H9 (cell line): ENCODE results near the gene ZMPSTE24. TPM values are rescaled to one million over a fixed set of nuclear protein-coding genes. Genes with fewer than 3 reads are reported as not detected.
"Not testable (repeated sequence)": the region's sequence is repeated elsewhere in the genome, so short reads cannot be mapped to it uniquely, and the experiment has no call there.

Source experiments
- DNase-seq: peaks from one replicate; pipeline ENCODE4 v3.0.0-alpha.2; 2017
- H2AFZ ChIP-seq: one replicate; pipeline ENCODE4 v1.6.1; 2013; ENCODE audit warnings: mild to moderate bottlenecking, low read length, control low read depth, moderate library complexity
- H2AK5ac ChIP-seq: 2 replicates; pipeline ENCODE4 v1.6.1; 2013; ENCODE audit warnings: low read length, control low read depth, mixed read lengths; ENCODE audit not compliant: insufficient read length
- H2BK120ac ChIP-seq: one replicate; pipeline ENCODE4 v1.6.1; 2013; ENCODE audit warnings: low read depth, mild to moderate bottlenecking, low read length, control low read depth, inconsistent platforms; ENCODE audit not compliant: poor library complexity, severe bottlenecking
- H2BK12ac ChIP-seq: 2 replicates; pipeline ENCODE4 v1.6.1; 2013; ENCODE audit warnings: low read length, control low read depth, mixed read lengths, low read depth; ENCODE audit not compliant: insufficient read length
- H2BK15ac ChIP-seq: 2 replicates; pipeline ENCODE4 v1.6.1; 2013; ENCODE audit warnings: low read depth, low read length, control low read depth
- H2BK20ac ChIP-seq: one replicate; pipeline ENCODE4 v1.6.1; 2013; ENCODE audit warnings: low read depth, mild to moderate bottlenecking, low read length, control low read depth, inconsistent platforms; ENCODE audit not compliant: poor library complexity, severe bottlenecking
- H2BK5ac ChIP-seq: 2 replicates; pipeline ENCODE4 v1.6.1; 2013; ENCODE audit warnings: low read length, control low read depth, mixed read lengths; ENCODE audit not compliant: insufficient read length
- H3K14ac ChIP-seq: 2 replicates; pipeline ENCODE4 v1.6.1; 2013; ENCODE audit warnings: low read length, control low read depth; ENCODE audit not compliant: insufficient read depth
- H3K18ac ChIP-seq: 2 replicates; pipeline ENCODE4 v1.6.1; 2013; ENCODE audit warnings: low read depth, mild to moderate bottlenecking, mixed read lengths, low read length, control low read depth; ENCODE audit not compliant: insufficient read length
- H3K23ac ChIP-seq: 2 replicates; pipeline ENCODE4 v1.6.1; 2013; ENCODE audit warnings: low read length, control low read depth, mixed read lengths, low read depth; ENCODE audit not compliant: insufficient read length
- H3K23me2 ChIP-seq: 2 replicates; pipeline ENCODE4 v1.6.1; 2013; ENCODE audit warnings: low read depth, mild to moderate bottlenecking, mixed read lengths, low read length, control low read depth; ENCODE audit not compliant: insufficient read length, poor library complexity, severe bottlenecking
- H3K27ac ChIP-seq: 2 replicates; pipeline ENCODE4 v1.5.1; 2013; ENCODE audit warnings: low read length, control low read depth, mixed read lengths, low read depth; ENCODE audit not compliant: insufficient read length
- H3K27me3 ChIP-seq: 2 replicates; pipeline ENCODE4 v1.6.1; 2013; ENCODE audit warnings: low read length, control low read depth, inconsistent platforms; ENCODE audit not compliant: insufficient read depth
- H3K4ac ChIP-seq: 2 replicates; pipeline ENCODE4 v1.6.1; 2013; ENCODE audit warnings: low read depth, mild to moderate bottlenecking, control low read depth, inconsistent platforms, low read length, moderate library complexity
- H3K4me1 ChIP-seq: 2 replicates; pipeline ENCODE4 v1.6.1; 2013; ENCODE audit warnings: low read length, control low read depth, inconsistent platforms; ENCODE audit not compliant: insufficient read depth
- H3K4me2 ChIP-seq: 2 replicates; pipeline ENCODE4 v1.6.1; 2013; ENCODE audit warnings: low read length, control low read depth, mixed read lengths; ENCODE audit not compliant: insufficient read length, insufficient read depth
- H3K56ac ChIP-seq: 2 replicates; pipeline ENCODE4 v1.6.1; 2013; ENCODE audit warnings: low read depth, mild to moderate bottlenecking, mixed read lengths, low read length, control low read depth; ENCODE audit not compliant: insufficient read length
- H3K79me1 ChIP-seq: 2 replicates; pipeline ENCODE4 v1.6.1; 2013; ENCODE audit warnings: low read depth, mild to moderate bottlenecking, moderate library complexity, low read length, control low read depth, inconsistent platforms; ENCODE audit not compliant: insufficient read depth, poor library complexity, severe bottlenecking
- H3K79me2 ChIP-seq: 2 replicates; pipeline ENCODE4 v1.6.1; 2013; ENCODE audit warnings: low read length, control low read depth, inconsistent platforms; ENCODE audit not compliant: insufficient read depth
- H3K9ac ChIP-seq: 2 replicates; pipeline ENCODE4 v1.6.1; 2013; ENCODE audit warnings: low read length, control low read depth, mixed read lengths; ENCODE audit not compliant: insufficient read length; ENCODE audit errors: extremely low read depth
- H3K9me3 ChIP-seq: one replicate; pipeline ENCODE4 v1.6.1; 2013; ENCODE audit warnings: low read depth, low read length, inconsistent platforms; ENCODE audit not compliant: control insufficient read depth
- H3T11ph ChIP-seq: one replicate; pipeline ENCODE4 v1.6.1; 2013; ENCODE audit warnings: mild to moderate bottlenecking, low read length, control low read depth, inconsistent platforms
- H4K20me1 ChIP-seq: one replicate; pipeline ENCODE4 v1.6.1; 2013; ENCODE audit not compliant: control insufficient read depth, insufficient read length, insufficient read depth
- H4K5ac ChIP-seq: 2 replicates; pipeline ENCODE4 v1.6.1; 2013; ENCODE audit warnings: low read depth, mild to moderate bottlenecking, mixed read lengths, low read length, control low read depth; ENCODE audit not compliant: insufficient read length
- H4K8ac ChIP-seq: replicated peaks from 2 replicates; pipeline ENCODE4 v1.6.1; 2013; ENCODE audit warnings: low read length, control low read depth, mixed read lengths, low read depth; ENCODE audit not compliant: insufficient read length
- H4K91ac ChIP-seq: 2 replicates; pipeline ENCODE4 v1.6.1; 2013; ENCODE audit warnings: low read depth, mild to moderate bottlenecking, moderate library complexity, mixed read lengths, low read length, control low read depth; ENCODE audit not compliant: insufficient read length
- H3K27ac Mint-ChIP-seq, 3 experiments: 2 replicates in 2 of 3; 3 replicates in 1 of 3; pipeline ENCODE4 v1.8.0; 2020 to 2021; ENCODE audit warnings: mixed read lengths in 3 of 3, mild to moderate bottlenecking in 1 of 3, moderate library complexity in 1 of 3
- H3K27me3 Mint-ChIP-seq: 2 replicates; pipeline ENCODE4 v1.8.0; 2021; ENCODE audit warnings: low read depth, mild to moderate bottlenecking, moderate library complexity, mixed read lengths
- H3K36me3 Mint-ChIP-seq, 3 experiments: 2 replicates in 2 of 3; 3 replicates in 1 of 3; pipeline ENCODE4 v1.8.0; 2020 to 2021; ENCODE audit warnings: low read depth in 3 of 3, mixed read lengths in 3 of 3; ENCODE audit not compliant: insufficient read depth in 1 of 3
- H3K4me1 Mint-ChIP-seq, 2 experiments: 2 replicates each; pipeline ENCODE4 v1.8.0; 2020; ENCODE audit warnings: mixed read lengths in 2 of 2
- H3K4me3 Mint-ChIP-seq, 2 experiments: 2 replicates in 1 of 2; 3 replicates in 1 of 2; pipeline ENCODE4 v1.8.0; 2020 to 2021; ENCODE audit warnings: mild to moderate bottlenecking in 2 of 2, mixed read lengths in 2 of 2, moderate library complexity in 1 of 2
- H3K9me3 Mint-ChIP-seq, 2 experiments: 2 replicates in 1 of 2; 3 replicates in 1 of 2; pipeline ENCODE4 v1.8.0; 2020; ENCODE audit warnings: mild to moderate bottlenecking in 2 of 2, mixed read lengths in 2 of 2, moderate library complexity in 1 of 2
- WGBS: extraction: QIAGEN DNeasy Blood & Tissue Kit; methylation state at CpG from one replicate; pipeline ENCODE4 v1.1.7; 2013; ENCODE audit warnings: missing lambda C conversion rate, low lambda C conversion rate, mixed read lengths; ENCODE audit not compliant: insufficient read length; ENCODE audit errors: extremely low coverage; 5-methylcytosine and 5-hydroxymethylcytosine counted together
- total RNA-seq: library from RNA; stranded (reverse); gene quantifications from 2 replicates; pipeline ENCODE4 v1.2.1, GENCODE V29; 2021
- TF ChIP-seq, protein P1 (sequence below): fragments of 200-600 bp; sonication (generic); conservative IDR thresholded peaks from 3 replicates; pipeline ENCODE4 v1.8.0; 2021; ENCODE audit warnings: antibody characterized with exemption, mild to moderate bottlenecking

ZMPSTE24 gene
- total RNA-seq, 1 experiment from 2014 or later = 47.6 TPM

DNA sequence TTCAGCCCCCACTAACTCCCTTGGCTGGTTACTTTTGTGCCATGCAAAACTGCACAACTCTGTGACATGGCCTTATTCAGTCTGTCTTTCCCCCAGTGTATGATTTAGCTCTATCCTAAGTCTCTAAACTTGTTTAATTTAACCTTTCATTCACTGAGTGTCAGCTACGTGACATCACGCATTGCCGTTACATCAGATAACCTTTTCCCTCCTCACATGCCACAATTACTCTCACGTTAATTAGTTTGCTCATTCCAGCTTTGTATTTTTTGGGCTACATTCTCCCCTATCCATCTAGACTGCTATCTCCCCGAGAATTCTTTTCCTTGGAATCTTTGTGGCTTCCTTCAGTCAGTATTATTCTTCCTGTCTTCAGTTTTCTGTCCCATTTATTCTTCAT, 39.7 kb upstream of the ZMPSTE24 start:
- Histone ChIP-seq H2AFZ (no peak overlapping the region), H3K23me2 (no peaks in the 10 kb centered on the region), H4K8ac (no peak overlapping the region), H2BK12ac (no peak overlapping the region), H3K79me1 (no peaks in the 10 kb centered on the region), H2BK20ac (no peak overlapping the region), H2BK15ac (no peak overlapping the region), H3K18ac (no peak overlapping the region), H3T11ph (no peak overlapping the region), H2AK5ac (no peak overlapping the region), H3K27ac (no peak overlapping the region), H4K91ac (no peak overlapping the region), H3K4me1 (no peaks in the 10 kb centered on the region), H2BK5ac (no peak overlapping the region), H3K4ac (no peak overlapping the region), H3K14ac (no peak overlapping the region), H4K20me1 (no peaks in the 10 kb centered on the region), H3K56ac (no peak overlapping the region), H3K23ac (no peak overlapping the region), H3K79me2 (no peaks in the 10 kb centered on the region), H3K9me3 (no peaks in the 10 kb centered on the region), H3K27me3 (no peaks in the 10 kb centered on the region), H4K5ac (no peak overlapping the region), H3K4me2 (no peak overlapping the region), H3K9ac (no peak overlapping the region), H2BK120ac (no peak overlapping the region)
- Mint-ChIP-seq H3K27ac (peak overlapping the region in 2 of 3 experiments; percentile 32 to 41; a peak in 3 of 7 replicates), H3K36me3 (peaks cover 0 to 14% (median 1%) of the 10 kb centered on the region in 3 experiments; a peak in 3 of 7 replicates), H3K4me1 (no peaks in the 10 kb centered on the region), H3K4me3 (no peak overlapping the region), H3K9me3 (no peaks in the 10 kb centered on the region), H3K27me3 (no peaks in the 10 kb centered on the region)
- WGBS = no CpG with 5 or more reads among the region's 5 CpGs
- DNase-seq = no peak
- TF ChIP-seq, protein P1, sequence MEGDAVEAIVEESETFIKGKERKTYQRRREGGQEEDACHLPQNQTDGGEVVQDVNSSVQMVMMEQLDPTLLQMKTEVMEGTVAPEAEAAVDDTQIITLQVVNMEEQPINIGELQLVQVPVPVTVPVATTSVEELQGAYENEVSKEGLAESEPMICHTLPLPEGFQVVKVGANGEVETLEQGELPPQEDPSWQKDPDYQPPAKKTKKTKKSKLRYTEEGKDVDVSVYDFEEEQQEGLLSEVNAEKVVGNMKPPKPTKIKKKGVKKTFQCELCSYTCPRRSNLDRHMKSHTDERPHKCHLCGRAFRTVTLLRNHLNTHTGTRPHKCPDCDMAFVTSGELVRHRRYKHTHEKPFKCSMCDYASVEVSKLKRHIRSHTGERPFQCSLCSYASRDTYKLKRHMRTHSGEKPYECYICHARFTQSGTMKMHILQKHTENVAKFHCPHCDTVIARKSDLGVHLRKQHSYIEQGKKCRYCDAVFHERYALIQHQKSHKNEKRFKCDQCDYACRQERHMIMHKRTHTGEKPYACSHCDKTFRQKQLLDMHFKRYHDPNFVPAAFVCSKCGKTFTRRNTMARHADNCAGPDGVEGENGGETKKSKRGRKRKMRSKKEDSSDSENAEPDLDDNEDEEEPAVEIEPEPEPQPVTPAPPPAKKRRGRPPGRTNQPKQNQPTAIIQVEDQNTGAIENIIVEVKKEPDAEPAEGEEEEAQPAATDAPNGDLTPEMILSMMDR = no peak

GRCh38 chr1:40221471-40221905, 36.5 kb upstream of the ZMPSTE24 start:
- DNase-seq, H4K5ac ChIP-seq, H2BK12ac ChIP-seq, H3K4me2 ChIP-seq, H3K23ac ChIP-seq, H4K8ac ChIP-seq, H3K14ac ChIP-seq, H3K4me1 ChIP-seq, H3T11ph ChIP-seq, H3K9me3 ChIP-seq, H3K4me3 Mint-ChIP-seq, H3K27ac ChIP-seq, H4K91ac ChIP-seq, H3K23me2 ChIP-seq, H3K79me2 ChIP-seq, H3K36me3 Mint-ChIP-seq, H3K79me1 ChIP-seq, H2BK20ac ChIP-seq, H3K9me3 Mint-ChIP-seq, H2BK120ac ChIP-seq, H2BK15ac ChIP-seq, H3K18ac ChIP-seq, H2AFZ ChIP-seq, H3K56ac ChIP-seq, H4K20me1 ChIP-seq, H2AK5ac ChIP-seq, H3K27me3 Mint-ChIP-seq, H3K4me1 Mint-ChIP-seq, H3K9ac ChIP-seq, H3K27me3 ChIP-seq, H3K4ac ChIP-seq, H2BK5ac ChIP-seq, H3K27ac Mint-ChIP-seq: not testable (repeated sequence)
- WGBS = no CpG with 5 or more reads among the region's 18 CpGs
